Measurements from ENCODE around the gene TMEM95.

Gene TMEM95

DNA sequence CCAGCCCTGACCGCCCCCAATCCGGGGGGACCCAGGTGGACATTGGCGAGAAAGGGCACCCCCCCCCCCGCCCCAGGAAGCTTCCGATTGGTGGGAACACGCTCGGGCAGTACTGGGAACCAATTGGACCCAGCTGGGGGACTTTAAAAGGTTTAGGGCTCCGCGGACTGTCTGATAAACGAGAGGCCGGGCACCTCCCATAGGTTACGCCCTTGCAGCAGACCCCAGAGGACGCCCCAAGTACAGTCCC, 48.7 kb downstream of the TMEM95 start:
- peak overlapping the region; percentile 77 for H3K4me3 ChIP-seq (ENCODE audit: low read length)
- no peak for DNase-seq (ENCODE audit: low read depth)
- TF ChIP-seq, protein P1, sequence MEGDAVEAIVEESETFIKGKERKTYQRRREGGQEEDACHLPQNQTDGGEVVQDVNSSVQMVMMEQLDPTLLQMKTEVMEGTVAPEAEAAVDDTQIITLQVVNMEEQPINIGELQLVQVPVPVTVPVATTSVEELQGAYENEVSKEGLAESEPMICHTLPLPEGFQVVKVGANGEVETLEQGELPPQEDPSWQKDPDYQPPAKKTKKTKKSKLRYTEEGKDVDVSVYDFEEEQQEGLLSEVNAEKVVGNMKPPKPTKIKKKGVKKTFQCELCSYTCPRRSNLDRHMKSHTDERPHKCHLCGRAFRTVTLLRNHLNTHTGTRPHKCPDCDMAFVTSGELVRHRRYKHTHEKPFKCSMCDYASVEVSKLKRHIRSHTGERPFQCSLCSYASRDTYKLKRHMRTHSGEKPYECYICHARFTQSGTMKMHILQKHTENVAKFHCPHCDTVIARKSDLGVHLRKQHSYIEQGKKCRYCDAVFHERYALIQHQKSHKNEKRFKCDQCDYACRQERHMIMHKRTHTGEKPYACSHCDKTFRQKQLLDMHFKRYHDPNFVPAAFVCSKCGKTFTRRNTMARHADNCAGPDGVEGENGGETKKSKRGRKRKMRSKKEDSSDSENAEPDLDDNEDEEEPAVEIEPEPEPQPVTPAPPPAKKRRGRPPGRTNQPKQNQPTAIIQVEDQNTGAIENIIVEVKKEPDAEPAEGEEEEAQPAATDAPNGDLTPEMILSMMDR (conservative IDR thresholded peaks at IDR 0.05; ENCODE audit: low read depth, low read length) = no peak

DNA sequence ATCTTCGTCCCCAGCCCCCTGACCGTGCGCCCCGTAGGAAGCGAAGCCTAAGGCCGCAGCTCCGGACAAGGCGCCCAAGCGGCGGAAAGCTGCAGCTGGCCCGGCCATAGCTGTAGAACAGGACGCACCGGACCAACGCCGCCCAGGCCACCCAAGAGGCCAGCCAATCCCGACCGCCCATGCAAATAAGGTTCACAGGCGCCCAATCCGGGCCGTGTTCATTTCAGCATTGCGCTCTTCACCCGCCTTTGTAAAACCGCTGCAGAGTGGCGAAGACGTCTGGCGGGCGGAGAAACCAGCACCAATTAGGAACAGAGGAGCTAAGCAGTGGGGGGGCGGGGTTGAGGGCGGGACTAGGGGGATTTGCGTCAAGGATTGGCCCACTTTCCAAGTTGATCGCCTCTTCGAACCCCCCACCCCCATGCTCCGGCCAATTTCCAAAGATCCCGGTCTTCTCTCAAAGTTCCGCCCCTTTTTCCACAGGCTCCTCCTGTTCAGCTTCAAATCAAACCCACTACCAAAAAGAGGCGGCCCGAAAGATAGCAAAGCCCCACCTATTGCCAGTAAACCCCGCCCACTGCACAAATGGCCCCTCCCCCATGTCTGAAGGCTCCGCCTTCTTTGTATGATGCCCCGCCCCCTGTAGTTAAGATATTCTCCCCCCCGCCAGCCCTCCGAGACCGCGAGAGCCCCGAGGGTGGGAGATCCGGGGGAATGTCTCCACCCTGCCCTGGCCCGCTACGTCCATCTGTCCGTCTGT, 49.2 kb downstream of the TMEM95 start, which contains the start of gene TMEM256:
TSS of gene TMEM256 (minus strand) at position 121 of the 760 bp plus-strand sequence. CDS start at position 108, 13 bp downstream.
- peak within 1 kb of the TSS; percentile 77 for H3K4me3 ChIP-seq (ENCODE audit: low read length)
- peak; percentile 98 for DNase-seq (ENCODE audit: low read depth)
- TF ChIP-seq, protein P1 (conservative IDR thresholded peaks at IDR 0.05; ENCODE audit: low read depth, low read length) = no peak

DNA sequence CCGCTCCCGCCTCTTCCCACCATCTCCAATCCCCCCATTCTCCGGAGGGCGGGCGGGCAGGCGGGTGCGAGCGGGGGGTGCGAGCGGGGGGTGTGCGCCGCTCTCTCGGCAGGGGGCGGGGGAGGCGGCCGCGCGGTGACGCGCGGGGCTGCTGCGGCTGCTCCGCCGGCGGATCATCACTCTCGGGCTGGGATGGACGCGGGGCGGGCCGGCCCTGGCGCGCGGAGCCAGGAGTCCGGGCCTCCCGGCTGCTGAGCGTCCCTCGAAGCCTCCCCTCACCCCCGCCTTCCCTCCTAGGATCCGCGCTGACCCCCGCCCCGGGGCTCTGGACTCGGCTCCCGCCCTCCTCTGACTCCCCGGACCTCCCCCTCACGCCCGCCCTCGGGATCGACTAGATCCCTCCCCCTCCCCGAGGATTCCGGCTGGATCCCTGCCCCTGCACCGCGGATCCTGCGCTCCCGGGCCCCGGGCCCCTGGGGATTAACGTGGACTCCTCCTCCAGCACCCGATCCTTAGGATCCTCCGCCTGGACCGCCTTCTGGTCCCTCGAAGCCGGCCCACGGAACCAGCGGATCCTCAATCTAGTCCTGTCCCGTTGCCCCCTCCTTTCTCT, 49.9 kb downstream of the TMEM95 start:
- H3K4me3 ChIP-seq (ENCODE audit: low read length) = peak overlapping the region; percentile 49
- TF ChIP-seq, protein P1 (conservative IDR thresholded peaks at IDR 0.05; ENCODE audit: low read depth, low read length) = no peak
- DNase-seq (ENCODE audit: low read depth) = no peak

DNA sequence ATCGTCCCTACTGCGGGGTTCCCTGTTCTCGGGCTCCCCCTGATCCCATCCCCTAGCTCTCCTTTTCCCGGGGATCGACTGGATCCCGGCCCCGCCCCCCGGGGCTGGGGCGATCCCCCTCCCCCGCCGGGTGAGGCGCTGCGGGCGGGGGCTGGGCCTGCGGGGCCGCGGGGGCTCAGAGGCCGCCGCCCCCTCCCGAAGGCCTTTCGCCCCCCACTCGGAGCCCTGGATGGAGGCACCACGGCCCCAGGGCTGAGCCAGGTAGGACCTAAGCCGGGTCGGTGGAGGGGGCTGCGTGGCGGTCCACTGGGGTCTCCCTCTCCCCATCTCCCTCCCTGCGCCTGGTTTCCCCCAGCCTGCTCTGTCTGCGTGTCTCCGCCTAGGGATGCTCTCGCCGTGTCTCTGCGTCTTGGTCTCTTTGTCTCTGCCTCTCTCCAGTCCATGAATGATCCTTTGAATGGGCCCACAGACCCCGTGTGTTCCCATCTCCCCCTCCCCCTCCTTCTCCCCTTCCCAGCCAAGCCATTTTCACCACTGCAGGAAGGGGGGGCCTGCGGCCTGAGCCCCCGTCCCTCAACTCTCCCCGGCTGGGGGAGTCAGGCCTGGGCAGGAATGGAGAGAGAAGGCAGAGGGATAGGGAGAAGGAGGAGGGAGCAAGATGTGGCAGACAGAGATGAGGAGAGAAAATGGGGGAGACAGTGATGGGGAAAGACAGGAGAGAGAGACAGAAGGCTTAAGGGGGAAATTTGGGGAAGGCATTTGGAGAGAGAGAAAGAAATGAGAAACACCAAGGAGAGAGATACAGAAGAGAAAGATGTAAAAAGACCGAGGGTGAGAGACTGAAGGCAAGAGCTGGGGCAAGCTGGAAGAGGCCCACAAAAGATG, 50.6 kb downstream of the TMEM95 start:
- DNase-seq (ENCODE audit: low read depth) = no peak
- TF ChIP-seq, protein P1 (conservative IDR thresholded peaks at IDR 0.05; ENCODE audit: low read depth, low read length) = no peak
- peak overlapping the region; percentile 49 for H3K4me3 ChIP-seq (ENCODE audit: low read length)

DNA sequence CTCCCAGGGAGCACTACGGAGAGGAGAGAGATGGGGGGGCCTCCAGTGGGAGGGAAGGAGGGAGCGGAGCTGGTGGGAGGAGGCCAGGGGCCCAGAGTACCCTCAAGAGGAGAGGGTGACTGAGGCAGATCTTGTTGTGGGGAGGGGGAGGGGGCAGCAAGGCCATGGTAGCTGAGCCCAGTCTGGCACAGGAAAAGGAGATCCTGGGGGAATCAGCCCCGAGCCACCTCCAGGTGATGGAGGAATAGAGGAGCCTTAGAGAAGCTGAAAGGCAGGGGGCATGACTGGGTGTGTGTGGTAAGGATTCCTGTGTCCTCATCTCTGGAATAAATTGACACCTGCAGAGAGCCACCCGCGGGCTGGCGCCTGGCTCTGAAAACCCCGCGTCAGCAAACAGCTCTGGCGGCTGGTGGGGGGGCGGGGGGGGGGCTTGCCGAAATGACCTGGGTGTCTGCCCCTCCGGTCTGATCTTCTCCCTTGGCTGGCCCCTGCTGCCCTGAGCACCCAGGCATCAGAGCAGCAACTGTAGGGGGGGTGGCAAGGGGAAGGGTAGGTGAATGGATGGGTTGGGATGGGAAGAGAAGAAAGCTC, 51.4 kb downstream of the TMEM95 start:
- no peak for DNase-seq (ENCODE audit: low read depth)
- TF ChIP-seq, protein P1 (conservative IDR thresholded peaks at IDR 0.05; ENCODE audit: low read depth, low read length) = no peak
- H3K4me3 ChIP-seq (ENCODE audit: low read length) = no peak overlapping the region

All from retinal pigment epithelial cell (primary cell).